ENCODE results near the gene WDR76.

Gene WDR76

GRCh38 chr15:43795997-43796396 lies 30.8 kb upstream of the WDR76 start:
- H2AFZ ChIP-seq (ENCODE audit: low read depth, low read length, severe bottlenecking), result no peak overlapping the region
- H4K20me1 ChIP-seq (ENCODE audit: low read depth, low read length), result no peaks in the 10 kb centered on the region
- H3K9me3 ChIP-seq (ENCODE audit: insufficient read depth, low read length), result no peaks in the 10 kb centered on the region
- no peak overlapping the region for H3K4me2 ChIP-seq (ENCODE audit: low read depth, low read length, poor library complexity, severe bottlenecking)
- H3K79me2 ChIP-seq (ENCODE audit: insufficient read depth, low read length), result peaks cover 31% of the 10 kb centered on the region
- peak overlapping the region; percentile 59 for H3K27ac ChIP-seq (ENCODE audit: low read depth, low read length)
- peaks cover 11% of the 10 kb centered on the region for H3K36me3 ChIP-seq (ENCODE audit: low read length)
- no peaks in the 10 kb centered on the region for H3K27me3 ChIP-seq (ENCODE audit: low read length)
- no peak overlapping the region for H3K9ac ChIP-seq (ENCODE audit: low read length)
- TF ChIP-seq, protein P1, sequence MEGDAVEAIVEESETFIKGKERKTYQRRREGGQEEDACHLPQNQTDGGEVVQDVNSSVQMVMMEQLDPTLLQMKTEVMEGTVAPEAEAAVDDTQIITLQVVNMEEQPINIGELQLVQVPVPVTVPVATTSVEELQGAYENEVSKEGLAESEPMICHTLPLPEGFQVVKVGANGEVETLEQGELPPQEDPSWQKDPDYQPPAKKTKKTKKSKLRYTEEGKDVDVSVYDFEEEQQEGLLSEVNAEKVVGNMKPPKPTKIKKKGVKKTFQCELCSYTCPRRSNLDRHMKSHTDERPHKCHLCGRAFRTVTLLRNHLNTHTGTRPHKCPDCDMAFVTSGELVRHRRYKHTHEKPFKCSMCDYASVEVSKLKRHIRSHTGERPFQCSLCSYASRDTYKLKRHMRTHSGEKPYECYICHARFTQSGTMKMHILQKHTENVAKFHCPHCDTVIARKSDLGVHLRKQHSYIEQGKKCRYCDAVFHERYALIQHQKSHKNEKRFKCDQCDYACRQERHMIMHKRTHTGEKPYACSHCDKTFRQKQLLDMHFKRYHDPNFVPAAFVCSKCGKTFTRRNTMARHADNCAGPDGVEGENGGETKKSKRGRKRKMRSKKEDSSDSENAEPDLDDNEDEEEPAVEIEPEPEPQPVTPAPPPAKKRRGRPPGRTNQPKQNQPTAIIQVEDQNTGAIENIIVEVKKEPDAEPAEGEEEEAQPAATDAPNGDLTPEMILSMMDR (IDR thresholded peaks at IDR 0.05; ENCODE audit: insufficient read depth, low read length, poor library complexity, severe bottlenecking), result no peak
- no peak for TF ChIP-seq EZH2phosphoT487 (conservative IDR thresholded peaks at IDR 0.05; ENCODE audit: low read length)
- H3K4me3 ChIP-seq (ENCODE audit: insufficient read depth, low read length, poor library complexity, severe bottlenecking), result no peak overlapping the region
- H3F3A ChIP-seq (ENCODE audit: insufficient read depth), result peaks cover 67% of the 10 kb centered on the region
- H3K9me2 ChIP-seq (replicated peaks; ENCODE audit: insufficient read depth, low read length), result no peaks in the 10 kb centered on the region

DNA sequence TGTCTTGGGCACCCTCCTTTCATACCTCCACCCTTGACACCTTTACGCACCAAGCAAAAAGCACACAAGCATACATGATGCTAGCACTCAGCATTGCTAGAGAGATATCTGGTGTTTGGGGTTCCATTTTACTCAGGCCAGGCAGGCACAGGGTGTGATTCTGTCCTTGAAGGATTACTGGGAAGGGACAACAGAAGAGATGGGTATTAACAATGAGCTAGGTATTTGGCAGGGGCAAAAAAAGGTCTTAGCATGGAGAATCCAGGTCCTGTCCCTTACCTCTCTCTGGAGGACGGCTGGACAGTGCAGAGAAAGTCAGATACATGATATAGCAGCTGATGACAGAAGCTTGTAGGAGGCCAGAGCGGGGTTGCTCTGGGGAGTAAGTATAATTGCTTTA lies 30.2 kb upstream of the WDR76 start:
- H3K4me2 ChIP-seq (ENCODE audit: low read depth, low read length, poor library complexity, severe bottlenecking), result no peak overlapping the region
- H3K27ac ChIP-seq (ENCODE audit: low read depth, low read length), result peak overlapping the region; percentile 59
- H3F3A ChIP-seq (ENCODE audit: insufficient read depth), result peaks cover 68% of the 10 kb centered on the region
- no peaks in the 10 kb centered on the region for H3K27me3 ChIP-seq (ENCODE audit: low read length)
- H3K9ac ChIP-seq (ENCODE audit: low read length), result no peak overlapping the region
- H3K4me3 ChIP-seq (ENCODE audit: insufficient read depth, low read length, poor library complexity, severe bottlenecking), result no peak overlapping the region
- H3K36me3 ChIP-seq (ENCODE audit: low read length), result peaks cover 11% of the 10 kb centered on the region
- no peaks in the 10 kb centered on the region for H3K9me2 ChIP-seq (replicated peaks; ENCODE audit: insufficient read depth, low read length)
- H4K20me1 ChIP-seq (ENCODE audit: low read depth, low read length), result no peaks in the 10 kb centered on the region
- no peak for TF ChIP-seq EZH2phosphoT487 (conservative IDR thresholded peaks at IDR 0.05; ENCODE audit: low read length)
- TF ChIP-seq, protein P1 (IDR thresholded peaks at IDR 0.05; ENCODE audit: insufficient read depth, low read length, poor library complexity, severe bottlenecking), result no peak
- H2AFZ ChIP-seq (ENCODE audit: low read depth, low read length, severe bottlenecking), result no peak overlapping the region
- peaks cover 37% of the 10 kb centered on the region for H3K79me2 ChIP-seq (ENCODE audit: insufficient read depth, low read length)
- H3K9me3 ChIP-seq (ENCODE audit: insufficient read depth, low read length), result no peaks in the 10 kb centered on the region

DNA sequence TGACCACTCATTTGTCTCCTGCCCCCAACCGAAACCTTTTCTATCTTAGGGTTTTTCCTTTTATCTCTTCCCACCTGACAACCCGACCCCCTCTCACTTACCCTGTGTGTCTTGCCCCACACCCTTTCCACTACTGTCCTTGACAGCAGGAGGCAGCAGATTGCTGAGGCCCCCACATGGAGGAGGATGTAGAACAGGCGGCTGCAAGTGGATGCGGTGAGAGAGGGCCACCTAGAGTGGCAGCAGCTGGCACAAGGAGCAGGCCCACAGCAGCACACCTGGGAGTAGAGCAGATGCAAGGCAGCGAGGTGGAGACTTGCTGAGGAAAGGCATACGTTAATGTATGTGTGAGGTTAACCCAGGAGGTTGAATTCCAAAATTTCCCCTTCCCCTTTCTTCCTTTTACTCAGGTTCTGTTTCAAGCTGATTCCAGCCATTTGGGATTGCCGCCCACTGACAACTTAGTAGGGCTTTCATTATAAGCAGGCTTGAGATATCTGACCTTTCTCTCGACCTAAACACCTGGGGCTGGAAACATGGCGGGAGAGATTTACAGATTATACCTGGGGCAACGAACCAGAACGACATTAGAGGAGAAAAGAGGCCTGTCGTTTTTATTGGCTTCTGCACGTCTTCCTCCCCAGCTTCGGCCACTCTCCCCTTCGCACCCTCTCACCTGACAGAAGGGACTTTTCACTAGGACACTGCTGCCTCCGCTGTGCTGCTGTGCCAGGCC lies 27.4 kb upstream of the WDR76 start:
- H3K4me2 ChIP-seq (ENCODE audit: low read depth, low read length, poor library complexity, severe bottlenecking), result peak overlapping the region; percentile 96
- TF ChIP-seq, protein P1 (IDR thresholded peaks at IDR 0.05; ENCODE audit: insufficient read depth, low read length, poor library complexity, severe bottlenecking), result peak; percentile 61
- no peak for TF ChIP-seq EZH2phosphoT487 (conservative IDR thresholded peaks at IDR 0.05; ENCODE audit: low read length)
- H3K9me2 ChIP-seq (replicated peaks; ENCODE audit: insufficient read depth, low read length), result no peaks in the 10 kb centered on the region
- no peaks in the 10 kb centered on the region for H3K27me3 ChIP-seq (ENCODE audit: low read length)
- peak overlapping the region; percentile 92 for H3K9ac ChIP-seq (ENCODE audit: low read length)
- peak overlapping the region; percentile 96 for H3K27ac ChIP-seq (ENCODE audit: low read depth, low read length)
- no peaks in the 10 kb centered on the region for H3K9me3 ChIP-seq (ENCODE audit: insufficient read depth, low read length)
- peaks cover 81% of the 10 kb centered on the region for H3F3A ChIP-seq (ENCODE audit: insufficient read depth)
- H3K4me3 ChIP-seq (ENCODE audit: insufficient read depth, low read length, poor library complexity, severe bottlenecking), result peak overlapping the region; percentile 12
- H2AFZ ChIP-seq (ENCODE audit: low read depth, low read length, severe bottlenecking), result no peak overlapping the region
- peaks cover 5% of the 10 kb centered on the region for H3K36me3 ChIP-seq (ENCODE audit: low read length)
- peaks cover 22% of the 10 kb centered on the region for H3K79me2 ChIP-seq (ENCODE audit: insufficient read depth, low read length)
- no peaks in the 10 kb centered on the region for H4K20me1 ChIP-seq (ENCODE audit: low read depth, low read length)
